ENCODE results near the gene SLC39A5. TPM values are rescaled to one million over a fixed set of nuclear protein-coding genes. Genes with fewer than 3 reads are reported as not detected.

The SLC39A5 gene
- polyA plus RNA-seq, 1 of the 3 experiments (the other 2 are of a cell fraction): 0.12 TPM

- peaks cover 0 to 14% of the 10 kb centered on the region in 2 experiments; a peak in 1 of 4 replicates for H3K4me1 ChIP-seq (ENCODE audit: control insufficient read depth in 1 of 2, insufficient read depth in 2 of 2, low read depth in 1 of 2, low read length in 1 of 2)
- DNase-seq: no peak
- H3K9ac ChIP-seq: no peak overlapping the region
- peak overlapping the region in 1 of 2 experiments; percentile 29; a peak in 2 of 4 replicates for H3K27ac ChIP-seq (ENCODE audit: low read depth in 2 of 2, low read length in 1 of 2)
- H2AFZ ChIP-seq (ENCODE audit: low read depth): no peak overlapping the region
- H3K9me2 ChIP-seq: no peaks in the 10 kb centered on the region
- POLR2A ChIA-PET: interaction anchor here (0.7 kb wide), 1 partner anchor 100 kb away, joined by 3 read pairs; no protein-coding TSS in a partner anchor
- no peaks in the 10 kb centered on the region for H3K9me3 ChIP-seq
- no peaks in the 10 kb centered on the region for H3K79me2 ChIP-seq (ENCODE audit: insufficient read depth)
- no peaks in the 10 kb centered on the region for H3K36me3 ChIP-seq (replicated peaks in 1 of 2; ENCODE audit: control insufficient read depth in 1 of 2, insufficient read depth in 2 of 2, low read length in 1 of 2)
- CTCF ChIA-PET: interaction anchor here (1.2 to 6.6 kb wide), 2 partner anchors 10 to 145 kb away, joined by 3 to 37 read pairs; partner anchors contain the start of gene SMARCC2
- H4K20me1 ChIP-seq (ENCODE audit: insufficient read depth): no peaks in the 10 kb centered on the region
- H3F3A ChIP-seq (replicated peaks; ENCODE audit: insufficient read depth): peaks cover 30% of the 10 kb centered on the region
- 32% methylated on average over 1 of the region's 1 CpG for WGBS (ENCODE audit: low lambda C conversion rate)
- no peak for TF ChIP-seq NFIC (IDR thresholded peaks at IDR 0.05; ENCODE audit: borderline replicate concordance)
- no peak for TF ChIP-seq IRF3 (IDR thresholded peaks at IDR 0.05; ENCODE audit: low read depth, low read length)
- TF ChIP-seq TCF12 (IDR thresholded peaks at IDR 0.05): peak; percentile 67
- peak; percentile 20; the same call in 1 of the 2 replicates for TF ChIP-seq JUND (IDR thresholded peaks at IDR 0.05)
- no peak for TF ChIP-seq RAD21 (IDR thresholded peaks at IDR 0.05; ENCODE audit: low read length)
- TF ChIP-seq PBX3 (IDR thresholded peaks at IDR 0.05): peak; percentile 72
- TF ChIP-seq RCOR1 (IDR thresholded peaks at IDR 0.05; ENCODE audit: low read length): no peak
- peak in 1 of 2 experiments; percentile 43; a peak in 1 of 4 replicates for TF ChIP-seq EP300 (IDR thresholded peaks at IDR 0.05; ENCODE audit: borderline replicate concordance in 1 of 2, low read depth in 1 of 2, low read length in 1 of 2)
- TF ChIP-seq TEAD4 (IDR thresholded peaks at IDR 0.05; ENCODE audit: borderline replicate concordance, insufficient read depth): peak; percentile 57; the same call in 1 of the 2 replicates
- TF ChIP-seq RXRA (IDR thresholded peaks at IDR 0.05; ENCODE audit: borderline replicate concordance, low read depth): no peak
- no peak for TF ChIP-seq GABPA (IDR thresholded peaks at IDR 0.05; ENCODE audit: low read depth)
- no peak for TF ChIP-seq YY1 (IDR thresholded peaks at IDR 0.05; ENCODE audit: low read depth)
- no peak for TF ChIP-seq SIN3A (IDR thresholded peaks at IDR 0.05; ENCODE audit: borderline replicate concordance, low read depth, low read length)
- TF ChIP-seq FOXM1 (IDR thresholded peaks at IDR 0.05; ENCODE audit: low read depth): no peak
- H3K4me3 ChIP-seq (ENCODE audit: low read depth in 2 of 2, low read length in 1 of 2): no peak overlapping the region
- H3K27me3 ChIP-seq (ENCODE audit: insufficient read depth): no peaks in the 10 kb centered on the region
- H3K4me2 ChIP-seq: no peak overlapping the region
Measured at GRCh38 chr12:56198836-56199235, 31.0 kb upstream of the SLC39A5 start.

GRCh38 chr12:56202366-56202765 lies 27.5 kb upstream of the SLC39A5 start:
- Histone ChIP-seq H3K4me2 (no peak overlapping the region), H3F3A (replicated peaks; ENCODE audit: insufficient read depth) (peaks cover 53% of the 10 kb centered on the region), H3K36me3 (replicated peaks in 1 of 2; ENCODE audit: control insufficient read depth in 1 of 2, insufficient read depth in 2 of 2, low read length in 1 of 2) (peaks cover 21 to 34% of the 10 kb centered on the region in 2 experiments), H3K4me1 (ENCODE audit: control insufficient read depth in 1 of 2, insufficient read depth in 2 of 2, low read depth in 1 of 2, low read length in 1 of 2) (peaks cover 0 to 7% of the 10 kb centered on the region in 2 experiments; a peak in 1 of 4 replicates), H3K4me3 (ENCODE audit: low read depth in 2 of 2, low read length in 1 of 2) (no peak overlapping the region), H2AFZ (ENCODE audit: low read depth) (no peak overlapping the region), H3K9ac (no peak overlapping the region), H3K27me3 (ENCODE audit: insufficient read depth) (no peaks in the 10 kb centered on the region), H3K27ac (ENCODE audit: low read depth in 2 of 2, low read length in 1 of 2) (no peak overlapping the region), H3K9me2 (no peaks in the 10 kb centered on the region), H4K20me1 (ENCODE audit: insufficient read depth) (no peaks in the 10 kb centered on the region; the same call in 1 of the 2 replicates), H3K79me2 (ENCODE audit: insufficient read depth) (no peaks in the 10 kb centered on the region), H3K9me3 (no peaks in the 10 kb centered on the region)
- TF ChIP-seq TCF12 (IDR thresholded peaks at IDR 0.05) (no peak), RCOR1 (IDR thresholded peaks at IDR 0.05; ENCODE audit: low read length) (no peak), ELF1 (IDR thresholded peaks at IDR 0.05) (no peak), USF1 (IDR thresholded peaks at IDR 0.05; ENCODE audit: borderline replicate concordance, low read depth) (no peak), RAD21 (IDR thresholded peaks at IDR 0.05; ENCODE audit: low read length) (no peak), GABPA (IDR thresholded peaks at IDR 0.05; ENCODE audit: low read depth) (no peak)
- no peak for DNase-seq
- CTCF ChIA-PET: interaction anchor here (1.2 to 6.6 kb wide), 4 partner anchors 11 to 56 kb away, joined by 3 to 37 read pairs (median 6); partner anchors contain the start of genes ANKRD52, RNF41 and SMARCC2
- POLR2A ChIA-PET: interaction anchor here (0.6 to 1.8 kb wide), 4 partner anchors 19 to 289 kb away, joined by 3 to 8 read pairs (median 3); partner anchors contain the start of genes RNF41 and ZC3H10
- 75% methylated on average over 1 of the region's 1 CpG for WGBS (ENCODE audit: low lambda C conversion rate)
